GM21367 (cell line): ENCODE results near the gene PCDHGA1.
A peak's percentile ranks its signal among the peaks of the same experiment; 100 is the strongest.

Source experiments
- ATAC-seq: cut with Tn5 transposase; IDR thresholded peaks from one replicate; pipeline ENCODE4 v1.9.1; 2021; ENCODE audit not compliant: unreplicated experiment

Gene PCDHGA1

DNA sequence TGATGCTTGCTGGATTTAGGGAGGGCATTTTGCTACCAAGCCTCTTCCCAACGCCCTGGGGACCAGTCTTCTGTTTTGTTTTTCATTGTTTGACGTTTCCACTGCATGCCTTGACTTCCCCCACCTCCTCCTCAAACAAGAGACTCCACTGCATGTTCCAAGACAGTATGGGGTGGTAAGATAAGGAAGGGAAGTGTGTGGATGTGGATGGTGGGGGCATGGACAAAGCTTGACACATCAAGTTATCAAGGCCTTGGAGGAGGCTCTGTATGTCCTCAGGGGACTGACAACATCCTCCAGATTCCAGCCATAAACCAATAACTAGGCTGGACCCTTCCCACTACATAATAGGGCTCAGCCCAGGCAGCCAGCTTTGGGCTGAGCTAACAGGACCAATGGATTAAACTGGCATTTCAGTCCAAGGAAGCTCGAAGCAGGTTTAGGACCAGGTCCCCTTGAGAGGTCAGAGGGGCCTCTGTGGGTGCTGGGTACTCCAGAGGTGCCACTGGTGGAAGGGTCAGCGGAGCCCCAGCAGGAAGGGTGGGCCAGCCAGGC lies 181.5 kb downstream of the PCDHGA1 start:
- no peak for ATAC-seq

DNA sequence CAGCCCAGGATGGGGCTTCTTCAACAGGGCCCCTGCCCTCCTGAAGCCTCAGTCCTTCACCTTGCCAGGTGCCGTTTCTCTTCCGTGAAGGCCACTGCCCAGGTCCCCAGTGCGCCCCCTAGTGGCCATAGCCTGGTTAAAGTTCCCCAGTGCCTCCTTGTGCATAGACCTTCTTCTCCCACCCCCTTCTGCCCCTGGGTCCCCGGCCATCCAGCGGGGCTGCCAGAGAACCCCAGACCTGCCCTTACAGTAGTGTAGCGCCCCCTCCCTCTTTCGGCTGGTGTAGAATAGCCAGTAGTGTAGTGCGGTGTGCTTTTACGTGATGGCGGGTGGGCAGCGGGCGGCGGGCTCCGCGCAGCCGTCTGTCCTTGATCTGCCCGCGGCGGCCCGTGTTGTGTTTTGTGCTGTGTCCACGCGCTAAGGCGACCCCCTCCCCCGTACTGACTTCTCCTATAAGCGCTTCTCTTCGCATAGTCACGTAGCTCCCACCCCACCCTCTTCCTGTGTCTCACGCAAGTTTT lies 182.1 kb downstream of the PCDHGA1 start:
- peak; percentile 27 for ATAC-seq

DNA sequence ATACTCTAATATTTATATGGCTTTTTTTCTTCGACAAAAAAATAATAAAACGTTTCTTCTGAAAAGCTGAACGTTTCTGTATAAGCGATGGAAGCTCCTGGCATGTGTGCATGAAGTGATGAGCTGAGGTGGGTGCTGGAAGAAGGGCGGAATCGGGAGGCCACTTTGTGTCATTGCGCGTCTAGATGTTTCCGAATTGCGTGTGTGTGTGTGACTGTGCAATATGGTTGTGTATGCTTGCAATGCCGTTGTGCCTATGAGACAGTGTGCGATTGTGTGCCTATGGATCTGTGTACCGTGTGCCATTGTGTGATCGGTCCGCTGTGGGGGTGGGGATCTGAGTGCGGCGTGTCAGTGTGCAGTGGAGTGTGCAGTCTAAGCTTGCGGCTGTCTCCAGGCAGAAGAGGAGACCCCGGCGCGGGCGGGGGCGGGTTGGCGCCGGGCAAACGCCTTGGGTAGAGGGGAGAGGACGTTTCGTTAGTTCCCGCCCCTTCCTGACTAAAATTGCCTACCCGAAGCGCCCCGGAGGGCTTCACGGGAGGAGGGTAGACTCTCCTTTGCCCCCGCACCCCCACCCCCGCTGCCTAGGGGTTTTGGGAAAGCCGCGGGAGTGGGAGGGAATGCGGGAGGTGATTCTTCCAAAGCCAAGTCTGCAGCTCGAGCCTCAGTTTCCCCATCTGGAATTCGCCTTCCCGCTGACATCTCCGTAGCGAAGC lies 182.8 kb downstream of the PCDHGA1 start:
- no peak for ATAC-seq

DNA sequence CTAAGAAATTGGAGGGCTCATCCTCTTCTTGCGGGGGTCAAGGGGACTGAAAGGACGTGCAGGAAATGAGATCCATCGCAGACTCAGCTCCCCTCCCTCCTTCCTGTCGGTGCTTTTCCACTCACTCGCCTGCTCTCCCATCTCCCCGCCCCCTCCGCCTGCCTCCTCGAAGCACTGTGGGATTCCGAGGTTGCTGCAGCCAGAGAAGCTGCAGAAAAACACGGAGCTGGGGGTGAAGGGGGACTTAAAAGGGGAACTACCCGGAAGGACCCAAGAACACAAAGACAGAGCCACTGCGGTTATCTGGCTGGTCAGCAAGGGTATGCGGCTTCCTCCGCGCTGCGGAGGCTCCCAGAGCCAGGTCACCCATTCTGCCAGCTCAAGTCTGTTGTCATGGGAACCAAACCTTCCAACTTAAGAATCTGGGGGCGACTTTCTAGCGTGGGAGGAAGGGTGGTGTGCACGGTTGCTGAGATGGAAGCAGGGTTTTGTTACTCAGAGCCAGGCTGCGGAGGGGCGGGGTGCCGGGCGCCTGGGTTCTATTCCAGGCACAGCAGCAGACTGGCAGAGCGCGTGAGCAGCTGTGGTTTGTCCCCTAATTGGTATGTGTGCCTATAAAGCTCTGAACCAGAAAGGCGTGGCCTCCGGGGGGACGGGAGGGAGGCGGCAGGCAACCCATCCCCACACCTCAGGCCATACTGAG lies 183.5 kb downstream of the PCDHGA1 start:
- ATAC-seq: peak; percentile 23

DNA sequence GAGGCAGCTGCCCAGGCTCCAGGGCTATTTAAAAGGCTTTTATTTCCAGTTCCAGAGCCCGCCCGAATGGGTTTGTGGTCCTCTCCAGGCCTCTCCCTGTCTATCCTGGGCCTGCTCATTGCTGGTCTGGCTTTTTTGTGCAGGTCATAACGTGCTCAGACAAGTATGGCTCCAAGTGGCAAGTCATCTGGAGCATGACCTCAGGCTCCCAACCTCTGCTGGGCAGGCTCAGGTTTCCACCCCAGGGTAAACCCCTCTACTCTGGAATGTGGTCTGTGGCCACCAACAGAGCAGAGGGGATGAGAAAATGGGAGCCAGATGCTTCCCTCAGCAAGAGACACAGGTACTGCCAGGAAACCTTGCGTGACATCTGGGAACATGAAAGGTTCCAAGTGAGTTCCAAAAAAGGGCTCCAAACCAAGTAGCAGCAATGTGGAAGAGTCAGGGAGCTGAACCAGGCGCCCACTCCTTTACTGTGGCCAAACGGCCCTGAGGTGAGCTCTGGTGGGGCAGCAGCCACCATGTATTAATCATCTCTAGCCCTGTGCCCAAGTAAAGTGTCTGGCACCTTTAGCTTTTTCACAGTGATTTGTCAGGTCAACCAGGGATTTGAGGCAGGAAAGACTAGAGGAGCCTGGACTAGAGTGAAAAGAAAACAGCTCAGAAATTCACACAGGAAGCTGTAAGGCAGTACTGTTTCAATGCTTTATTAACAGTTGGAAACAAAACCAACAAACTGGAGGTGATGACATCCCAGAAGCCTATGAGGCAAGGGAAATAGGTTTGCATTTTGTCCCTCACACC lies 184.2 kb downstream of the PCDHGA1 start:
- ATAC-seq: peak; percentile 1

DNA sequence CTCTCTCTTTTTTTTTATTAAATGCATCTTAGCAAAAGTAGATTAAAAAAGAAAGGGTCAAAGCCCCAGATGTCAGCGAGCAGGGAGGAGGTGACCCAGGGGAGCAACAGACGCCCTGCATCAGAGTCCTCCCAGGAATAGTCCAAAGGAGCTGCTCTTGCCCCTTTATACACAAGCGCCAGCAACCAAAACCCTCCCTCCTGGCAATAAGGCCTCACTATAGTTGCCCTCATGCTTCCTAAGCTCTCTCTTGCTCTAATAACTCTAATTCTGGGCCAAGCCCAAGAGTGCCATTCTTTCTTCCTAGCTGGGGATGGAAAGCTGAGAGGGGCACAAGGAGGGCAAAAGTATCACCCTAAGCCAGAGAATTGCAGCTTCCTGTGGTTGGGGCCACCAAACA lies 184.8 kb downstream of the PCDHGA1 start:
- ATAC-seq: no peak

DNA sequence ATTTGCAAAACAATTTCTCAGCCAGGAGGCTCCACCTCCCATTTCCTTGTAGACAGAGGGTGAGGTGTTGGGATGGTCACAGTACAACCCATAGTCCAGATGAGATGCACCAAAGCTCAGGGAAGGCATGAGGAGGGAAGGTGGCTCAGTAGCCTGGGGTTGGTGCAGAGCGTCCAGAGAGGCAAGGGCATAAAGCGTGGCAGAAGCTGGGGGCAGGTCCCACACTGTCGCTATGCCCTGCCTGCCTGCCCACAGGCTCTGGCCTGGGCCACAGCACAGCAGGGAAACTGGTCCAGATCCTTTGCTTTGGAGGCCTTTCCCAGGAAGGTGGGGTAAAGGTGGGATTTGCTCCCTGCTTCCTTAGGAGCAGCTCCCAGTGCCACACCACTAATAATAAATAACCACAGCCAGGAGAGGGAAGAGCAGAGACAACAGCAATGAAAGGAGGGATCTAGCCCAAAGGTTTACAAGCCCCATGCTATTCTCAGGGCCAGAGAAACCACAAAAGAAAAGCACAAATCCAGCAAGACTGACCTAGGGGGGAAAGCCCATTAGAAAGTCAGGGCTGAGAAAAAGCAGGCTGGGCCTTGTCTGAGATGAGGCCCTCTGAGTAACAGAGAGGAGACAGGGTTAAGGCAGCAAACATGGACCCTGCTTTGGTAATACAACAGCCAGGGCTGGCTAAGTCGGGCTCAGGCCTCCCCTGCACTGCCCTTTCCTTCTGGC lies 185.8 kb downstream of the PCDHGA1 start:
- no peak for ATAC-seq

DNA sequence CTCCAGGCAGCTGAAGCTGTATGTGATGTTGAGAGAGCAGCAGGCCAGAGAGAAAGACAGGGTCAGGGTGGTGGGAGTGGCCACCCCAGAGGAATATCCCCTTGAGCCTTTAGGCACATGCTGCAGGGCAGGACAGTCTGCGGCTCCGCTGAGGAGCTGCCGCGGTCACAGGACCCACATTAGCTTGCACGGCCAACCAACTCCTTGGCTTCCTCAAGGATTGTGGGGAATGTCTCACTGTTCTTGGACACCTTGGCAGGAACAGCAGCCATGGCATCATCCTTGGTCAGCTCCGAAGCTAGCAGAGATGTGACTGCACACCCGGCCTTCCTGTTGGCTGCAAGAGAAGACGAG lies 186.3 kb downstream of the PCDHGA1 start:
- no peak for ATAC-seq

DNA sequence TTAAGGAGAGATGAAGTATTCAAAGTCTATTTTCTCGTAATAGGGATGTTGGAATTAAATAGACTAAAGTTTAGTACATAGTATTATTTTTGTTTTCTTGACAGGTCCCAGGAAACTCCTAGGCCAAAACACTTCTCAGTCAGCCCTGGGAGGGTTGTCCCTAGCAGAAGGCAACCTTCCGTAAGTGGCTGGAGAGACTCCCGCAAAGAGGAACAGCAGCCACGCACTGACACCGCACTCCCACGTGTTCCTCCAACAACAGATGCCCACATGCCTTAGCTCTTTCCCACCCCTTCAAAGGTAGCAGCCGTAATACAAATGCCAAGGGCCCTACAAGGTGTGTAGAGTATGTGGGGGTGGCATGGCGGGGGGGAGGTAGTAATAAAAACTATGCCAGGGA lies 187.0 kb downstream of the PCDHGA1 start:
- no peak for ATAC-seq

DNA sequence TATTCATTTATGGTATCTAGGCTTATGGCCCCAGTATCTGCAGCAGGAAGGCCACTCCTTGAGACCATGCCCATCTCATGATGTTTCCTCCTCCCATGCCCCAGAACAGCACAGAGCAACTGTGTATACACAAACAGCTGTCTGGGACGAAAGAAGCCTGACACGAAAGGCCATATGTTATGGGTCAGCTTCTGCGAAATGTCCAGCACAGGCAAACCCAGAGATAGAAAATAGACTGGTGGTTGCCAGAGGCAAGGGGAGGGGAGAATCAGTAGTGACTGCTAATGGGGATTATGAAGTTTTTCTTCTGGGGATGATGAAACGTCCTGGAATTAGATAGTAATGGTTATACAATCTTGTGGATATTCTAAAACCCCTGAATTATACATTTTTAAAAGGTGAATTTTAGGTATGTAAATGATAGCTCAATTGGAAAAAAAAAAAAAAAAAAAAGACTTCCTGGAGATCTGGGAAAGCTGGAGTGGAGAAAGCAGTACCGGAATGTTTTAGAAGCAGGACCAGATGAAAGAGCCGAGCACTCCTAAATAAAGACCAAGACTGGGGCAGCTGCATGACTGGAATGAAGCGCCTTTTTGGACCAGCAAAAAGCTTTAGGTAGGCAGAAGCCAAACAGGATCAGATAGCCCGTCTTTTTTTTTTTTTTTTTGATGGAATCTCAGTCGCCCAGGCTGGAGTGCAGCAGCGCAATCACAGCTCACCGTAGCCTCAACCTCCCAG lies 187.7 kb downstream of the PCDHGA1 start:
- ATAC-seq: no peak

DNA sequence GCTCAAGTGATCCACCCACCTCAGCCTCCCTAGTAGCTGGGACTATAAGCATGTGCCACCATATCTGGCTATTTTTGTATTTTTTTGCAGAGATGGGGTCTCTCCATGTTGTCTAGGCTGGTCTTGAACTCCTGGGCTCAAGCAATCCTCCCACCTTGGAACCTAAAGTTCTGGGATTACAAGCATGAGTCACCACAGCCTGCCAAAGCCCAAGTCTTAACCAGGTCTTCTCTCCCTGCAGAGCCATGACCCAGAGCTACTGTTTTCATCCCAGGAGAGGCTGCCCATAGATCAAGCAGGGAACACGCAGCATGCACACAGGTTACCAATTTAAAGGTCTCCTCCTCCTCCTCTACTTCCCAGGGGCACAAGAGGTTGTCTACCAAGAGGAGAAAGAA lies 188.3 kb downstream of the PCDHGA1 start:
- no peak for ATAC-seq

DNA sequence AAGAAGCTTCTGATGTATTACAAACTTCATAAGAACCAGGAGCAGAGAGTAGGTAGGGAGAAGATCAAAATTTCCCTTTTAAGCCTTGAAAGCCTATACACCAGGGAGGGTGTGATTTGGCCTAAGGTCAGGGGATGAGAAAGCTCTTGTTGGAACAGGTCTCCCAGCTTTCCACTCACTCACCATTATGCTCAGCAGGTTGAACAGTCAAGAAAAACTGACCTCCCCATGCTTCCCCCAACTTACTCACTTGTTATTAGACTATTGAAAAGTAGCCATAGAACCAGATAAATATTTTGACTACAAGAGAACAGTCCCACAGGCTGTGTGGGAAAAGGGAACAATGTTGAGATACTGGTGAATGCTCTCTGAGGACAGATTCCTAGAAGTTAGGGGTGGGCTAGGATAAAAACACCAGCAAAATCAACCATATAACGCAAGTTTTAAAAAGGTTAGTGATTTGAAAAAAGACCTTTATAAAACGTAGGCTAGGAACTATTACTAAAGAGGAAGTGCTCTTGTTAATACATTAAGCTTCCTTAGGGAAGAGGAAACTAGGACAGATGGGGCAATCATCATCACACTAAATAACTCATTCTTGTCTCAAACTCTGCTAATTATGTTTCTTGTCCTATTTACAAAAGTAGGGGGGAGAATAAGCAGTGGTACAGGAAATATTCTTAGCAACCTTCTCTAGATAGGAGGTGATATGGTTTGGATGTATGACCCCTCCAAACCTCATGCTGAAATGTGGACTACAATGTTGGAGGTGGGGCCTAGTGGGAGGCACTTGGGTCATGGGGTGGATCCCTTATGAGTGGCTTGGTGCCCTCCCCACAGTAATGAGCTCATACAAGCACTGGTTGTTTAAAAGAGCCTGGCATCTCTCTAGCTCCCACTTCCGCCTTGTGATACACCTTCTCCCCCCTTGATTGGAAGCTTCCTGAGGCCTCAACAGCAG lies 189.6 kb downstream of the PCDHGA1 start:
- no peak for ATAC-seq

DNA sequence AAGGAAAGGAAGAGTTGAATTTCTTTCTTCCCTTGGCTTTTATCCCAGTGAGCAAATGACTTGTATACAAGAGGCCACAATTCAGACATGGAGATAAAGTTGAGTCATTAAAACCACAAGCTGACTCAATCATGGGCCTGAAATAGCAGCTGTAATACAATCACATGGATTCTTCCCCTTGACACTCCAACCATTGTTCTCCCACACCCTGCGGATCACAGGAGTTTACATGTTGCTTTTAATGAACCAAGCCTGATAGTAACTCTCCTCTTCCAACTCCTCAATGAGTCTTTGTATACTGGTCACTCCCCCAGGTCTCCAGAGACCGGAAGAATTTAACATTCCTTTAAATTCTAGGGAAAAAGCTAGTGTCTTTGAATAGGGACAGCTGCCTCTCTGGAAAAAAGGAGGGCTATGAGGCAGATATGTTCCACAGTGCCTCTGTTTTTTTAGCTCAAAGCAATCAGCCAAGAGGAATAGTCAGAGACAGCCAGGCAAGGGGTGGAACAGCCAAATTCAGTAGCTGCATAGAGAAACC lies 191.0 kb downstream of the PCDHGA1 start:
- no peak for ATAC-seq

DNA sequence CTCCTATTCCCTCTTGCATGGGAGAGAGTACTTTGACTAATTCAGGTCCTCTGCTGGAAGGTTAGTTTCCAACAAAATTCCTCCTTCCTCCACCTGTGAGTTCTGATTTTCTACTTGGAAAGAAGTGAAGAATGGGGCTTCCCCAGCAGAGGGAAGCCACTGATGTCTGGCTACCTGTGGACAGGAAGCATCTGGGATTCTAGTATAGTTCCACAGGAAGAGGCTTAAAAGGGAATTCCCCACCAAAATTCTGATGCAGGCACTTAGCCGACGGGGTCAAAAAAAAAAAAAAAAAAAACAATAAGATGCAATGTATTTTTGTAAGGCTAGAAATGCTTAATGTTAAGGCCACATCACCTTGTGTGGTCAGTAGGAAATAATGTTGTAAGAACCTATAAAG lies 192.0 kb downstream of the PCDHGA1 start:
- no peak for ATAC-seq

DNA sequence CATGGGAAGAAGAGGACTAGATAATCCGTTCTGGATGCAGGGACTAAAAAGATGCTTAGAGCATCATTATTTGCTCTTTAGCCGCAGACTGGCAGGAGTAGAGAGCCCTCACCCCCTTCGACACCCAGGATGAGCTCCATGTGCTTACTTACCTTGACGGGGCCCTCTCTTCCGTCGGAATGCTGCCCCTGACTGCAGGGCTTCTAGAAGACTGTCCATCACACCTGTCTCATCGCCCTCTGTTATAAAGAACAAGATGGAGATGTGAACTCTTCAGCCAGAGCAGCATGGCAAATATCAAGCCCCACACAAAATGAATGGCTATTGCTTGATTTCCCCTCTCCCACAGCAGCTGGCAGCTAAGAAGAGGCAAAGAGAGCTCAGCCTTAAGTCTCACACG lies 193.7 kb downstream of the PCDHGA1 start:
- no peak for ATAC-seq

DNA sequence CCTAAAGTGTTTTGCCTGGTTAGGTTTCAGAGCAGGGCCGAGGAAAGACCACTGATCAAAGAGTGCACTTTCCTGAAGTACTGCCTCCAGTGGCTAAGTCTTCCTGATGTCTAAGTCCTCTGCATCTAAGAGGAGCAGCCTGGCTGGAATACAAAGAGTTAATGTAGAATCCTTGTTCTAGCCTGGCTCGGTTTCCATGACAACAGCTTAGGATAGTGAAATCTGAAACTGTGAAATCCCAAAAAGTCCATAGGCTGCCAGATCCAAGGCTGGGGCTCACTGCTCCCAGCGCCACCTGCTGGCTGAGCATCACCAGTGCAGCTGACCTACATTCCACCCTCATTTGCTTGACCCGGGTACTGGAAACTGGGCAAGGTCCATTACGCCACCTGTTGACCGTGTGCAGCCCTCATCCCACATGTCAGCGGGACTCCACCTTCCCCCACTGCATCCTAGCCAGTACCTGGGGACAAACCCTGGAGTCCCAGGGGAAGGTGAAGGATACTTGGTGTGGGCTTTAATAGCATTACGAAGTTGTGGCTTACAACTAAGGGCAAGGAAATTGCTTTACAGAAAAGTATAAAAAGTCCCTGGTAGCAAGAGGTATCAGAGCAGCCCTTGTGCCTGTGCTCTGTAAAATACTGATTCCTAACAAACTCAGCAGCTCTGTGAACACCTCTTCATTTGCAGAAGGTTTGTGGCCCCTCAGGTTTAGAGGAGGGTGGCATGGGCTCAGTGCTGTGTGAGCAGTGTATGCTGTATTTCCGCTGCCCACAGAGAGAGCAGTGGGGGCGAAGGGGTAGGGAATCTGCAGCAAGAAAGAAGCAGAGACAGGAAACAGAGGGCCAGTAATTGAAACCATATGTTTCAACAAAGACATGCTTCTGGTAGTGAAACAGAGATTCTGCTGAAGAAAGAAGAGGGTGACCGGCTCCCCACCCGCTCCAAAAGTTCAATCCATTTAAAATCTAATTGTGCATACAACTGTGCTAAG lies 194.6 kb downstream of the PCDHGA1 start:
- peak; percentile 75 for ATAC-seq

DNA sequence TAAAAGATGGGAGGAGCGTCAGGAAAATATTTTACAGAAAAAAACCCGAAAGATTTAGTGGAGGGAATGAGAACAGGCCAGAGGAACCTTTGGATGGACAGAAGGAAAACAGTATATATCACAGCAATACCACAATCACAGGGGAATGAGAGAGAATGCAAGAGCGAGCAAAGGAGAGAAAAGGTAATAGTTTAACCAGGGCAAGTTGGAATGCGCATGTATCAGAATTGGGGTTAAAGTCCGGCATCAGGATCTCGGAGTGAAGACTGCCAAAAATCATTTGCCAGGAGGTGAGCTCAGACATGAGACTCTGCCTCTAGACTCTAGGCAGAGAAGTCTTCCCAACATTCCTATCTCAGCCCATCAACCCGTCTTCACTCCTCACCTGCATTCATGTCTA lies 195.3 kb downstream of the PCDHGA1 start:
- no peak for ATAC-seq

DNA sequence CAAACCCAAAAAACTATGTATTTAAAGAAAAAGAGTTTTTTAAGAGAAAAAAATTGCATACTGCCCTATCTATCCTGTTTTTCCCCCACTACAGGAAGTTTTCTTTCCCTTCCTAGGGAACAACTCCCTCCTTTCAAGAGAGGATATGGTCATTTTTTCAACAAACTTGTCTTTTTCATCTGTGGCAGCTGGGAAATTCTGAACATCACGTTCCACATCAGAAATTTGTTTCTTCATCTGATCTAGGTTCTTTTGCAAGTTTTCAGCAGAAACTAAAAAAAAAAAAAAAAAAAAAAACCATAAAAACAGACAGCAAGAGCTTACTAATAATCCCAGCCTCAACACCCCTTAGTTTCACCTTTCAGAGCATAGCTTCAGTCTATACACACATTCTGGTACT lies 197.1 kb downstream of the PCDHGA1 start:
- ATAC-seq: no peak
